Common myeloid progenitor, CD34-positive (primary cell): Measurements from ENCODE around the gene ZMYND8.

Source experiments
- CTCF ChIA-PET: fragments of 350-600 bp; sonication (Branson Sonifier 250); formaldehyde crosslinking; loops from one replicate; lab custom pipeline; 2021; ENCODE audit warnings: antibody characterized with exemption; lab: Charles Lee
- POLR2A ChIA-PET: fragments of 350-600 bp; sonication (Branson Sonifier 250); formaldehyde crosslinking; loops from one replicate; lab custom pipeline; 2021; ENCODE audit warnings: antibody characterized with exemption; lab: Charles Lee
- DNase-seq, 3 donors: peaks; one replicate each; pipeline versions ENCODE4 v3.0.0 to v3.0.0-alpha.2; 2013
- H3K27ac ChIP-seq, 2 experiments: 1 replicate in 1 of 2; 2 replicates in 1 of 2; pipeline ENCODE4 v1.7.0; 2013; ENCODE audit warnings: inconsistent platforms in 2 of 2, low read length in 2 of 2, mild to moderate bottlenecking in 2 of 2, low read depth in 1 of 2, moderate library complexity in 1 of 2; ENCODE audit not compliant: severe bottlenecking in 2 of 2, insufficient read depth in 1 of 2, poor library complexity in 1 of 2
- H3K27me3 ChIP-seq, 5 experiments: replicated peaks in 2 of 5; 1 replicate in 3 of 5; 2 replicates in 2 of 5; pipeline versions ENCODE4 v1.6.1 to v1.7.0; 2013; ENCODE audit warnings: low read length in 4 of 5, mild to moderate bottlenecking in 2 of 5, moderate library complexity in 2 of 5, inconsistent platforms in 1 of 5; ENCODE audit not compliant: insufficient read depth in 5 of 5, control insufficient read depth in 4 of 5
- H3K36me3 ChIP-seq, 4 experiments: 1 replicate in 2 of 4; 2 replicates in 2 of 4; pipeline versions ENCODE4 v1.6.1 to v1.7.0; 2013; ENCODE audit warnings: low read length in 3 of 4, control low read depth in 1 of 4, mild to moderate bottlenecking in 1 of 4; ENCODE audit not compliant: control insufficient read depth in 4 of 4, insufficient read depth in 4 of 4
- H3K4me1 ChIP-seq, 4 experiments: 1 replicate in 3 of 4; 2 replicates in 1 of 4; pipeline versions ENCODE4 v1.6.1 to v1.7.1; 2013; ENCODE audit warnings: low read length in 3 of 4, mild to moderate bottlenecking in 3 of 4, control low read depth in 1 of 4, inconsistent platforms in 1 of 4, moderate library complexity in 1 of 4; ENCODE audit not compliant: control insufficient read depth in 4 of 4, insufficient read depth in 4 of 4; ENCODE audit errors: control extremely low read depth in 1 of 4
- H3K4me3 ChIP-seq, 7 experiments: 1 replicate in 4 of 7; 2 replicates in 3 of 7; pipeline versions ENCODE4 v1.5.1 to v1.7.0; 2013; ENCODE audit warnings: mild to moderate bottlenecking in 7 of 7, low read length in 6 of 7, moderate library complexity in 6 of 7, inconsistent platforms in 2 of 7, low read depth in 2 of 7, control low read depth in 1 of 7; ENCODE audit not compliant: insufficient read depth in 4 of 7, control insufficient read depth in 1 of 7; ENCODE audit errors: extremely low read depth in 1 of 7
- H3K9me3 ChIP-seq, 5 experiments: 1 replicate in 4 of 5; 2 replicates in 1 of 5; pipeline versions ENCODE4 v1.6.1 to v1.7.1; 2013; ENCODE audit warnings: low read length in 4 of 5, mild to moderate bottlenecking in 2 of 5, inconsistent platforms in 1 of 5, low read depth in 1 of 5, moderate library complexity in 1 of 5; ENCODE audit not compliant: control insufficient read depth in 4 of 5, insufficient read depth in 2 of 5; ENCODE audit errors: control extremely low read depth in 1 of 5
- WGBS: methylation state at CpG from one replicate; pipeline ENCODE4 v1.1.5; 2013; ENCODE audit not compliant: insufficient coverage; 5-methylcytosine and 5-hydroxymethylcytosine counted together

Gene ZMYND8

GRCh38 chr20:47187450-47188195 is 168.9 kb downstream of the ZMYND8 start:
- DNase-seq = no peak
- POLR2A ChIA-PET = no interaction called here
- CTCF ChIA-PET = no interaction called here
- Histone ChIP-seq H3K4me1 (peaks cover 0 to 3% (median 0%) of the 10 kb centered on the region in 4 experiments), H3K27me3 (peaks cover 0 to 19% (median 4%) of the 10 kb centered on the region in 5 experiments), H3K9me3 (peaks cover 0 to 2% (median 0%) of the 10 kb centered on the region in 5 experiments), H3K36me3 (no peaks in the 10 kb centered on the region), H3K27ac (no peak overlapping the region), H3K4me3 (no peak overlapping the region)
- WGBS = 89% methylated on average over 16 of the region's 19 CpGs

- CTCF ChIA-PET = interaction anchor here (1.3 kb wide), 1 partner anchor 10 kb away, joined by 3 read pairs; no protein-coding TSS in a partner anchor
- no peaks in the 10 kb centered on the region for H3K9me3 ChIP-seq
- no peaks in the 10 kb centered on the region for H3K36me3 ChIP-seq
- H3K4me1 ChIP-seq = peaks cover 0 to 3% (median 0%) of the 10 kb centered on the region in 4 experiments
- H3K4me3 ChIP-seq = no peak overlapping the region
- no peak for DNase-seq
- H3K27me3 ChIP-seq = peaks cover 0 to 4% (median 2%) of the 10 kb centered on the region in 5 experiments
- POLR2A ChIA-PET = no interaction called here
- WGBS = 80% methylated on average over 9 of the region's 9 CpGs
- H3K27ac ChIP-seq = no peak overlapping the region
Observed at GRCh38 chr20:47183367-47183766, 173.1 kb downstream of the ZMYND8 start.

GRCh38 chr20:47181056-47181862 is 175.2 kb downstream of the ZMYND8 start:
- ChIA-PET POLR2A (no interaction called here), CTCF (interaction anchor here (0.9 to 1.6 kb wide), 2 partner anchors 15 kb away, joined by 3 read pairs; no protein-coding TSS in a partner anchor)
- no peaks in the 10 kb centered on the region for H3K9me3 ChIP-seq
- no peak overlapping the region for H3K27ac ChIP-seq
- H3K4me3 ChIP-seq = no peak overlapping the region
- WGBS = 79% methylated on average over 3 of the region's 5 CpGs
- H3K36me3 ChIP-seq = no peaks in the 10 kb centered on the region
- H3K4me1 ChIP-seq = no peaks in the 10 kb centered on the region
- peak in 1 of 3 donors; percentile 22 for DNase-seq
- peaks cover 0 to 4% (median 0%) of the 10 kb centered on the region in 5 experiments for H3K27me3 ChIP-seq

- CTCF ChIA-PET = interaction anchor here (1.6 kb wide), 1 partner anchor 17 kb away, joined by 3 read pairs; no protein-coding TSS in a partner anchor
Observed at GRCh38 chr20:47179267-47179666, 177.2 kb downstream of the ZMYND8 start.

GRCh38 chr20:47178851-47179250 is 177.6 kb downstream of the ZMYND8 start:
- CTCF ChIA-PET = no interaction called here
- Histone ChIP-seq H3K36me3 (no peaks in the 10 kb centered on the region), H3K27me3 (peaks cover 0 to 6% (median 4%) of the 10 kb centered on the region in 5 experiments), H3K9me3 (no peaks in the 10 kb centered on the region), H3K4me1 (no peaks in the 10 kb centered on the region), H3K27ac (no peak overlapping the region), H3K4me3 (no peak overlapping the region)
- POLR2A ChIA-PET = no interaction called here
- DNase-seq = no peak
- no CpG with 5 or more reads among the region's 1 CpG for WGBS

More at GRCh38 chr20:47179267-47179666, 177.2 kb downstream of the ZMYND8 start:
- POLR2A ChIA-PET = no interaction called here
- Histone ChIP-seq H3K27ac (no peak overlapping the region), H3K27me3 (peaks cover 0 to 6% (median 4%) of the 10 kb centered on the region in 5 experiments), H3K4me3 (no peak overlapping the region), H3K4me1 (no peaks in the 10 kb centered on the region), H3K9me3 (no peaks in the 10 kb centered on the region), H3K36me3 (no peaks in the 10 kb centered on the region)
- no peak for DNase-seq

GRCh38 chr20:47178277-47178676 is 178.2 kb downstream of the ZMYND8 start:
- Histone ChIP-seq H3K27me3 (peaks cover 0 to 5% (median 3%) of the 10 kb centered on the region in 5 experiments), H3K36me3 (no peaks in the 10 kb centered on the region), H3K9me3 (no peaks in the 10 kb centered on the region), H3K4me3 (no peak overlapping the region), H3K4me1 (no peaks in the 10 kb centered on the region), H3K27ac (no peak overlapping the region)
- no peak for DNase-seq
- POLR2A ChIA-PET = no interaction called here
- 70% methylated on average over 2 of the region's 3 CpGs for WGBS
- CTCF ChIA-PET = no interaction called here
